ENCODE data around the gene EME2.

The EME2 gene

GRCh38 chr16:1818873-1819525 lies 46.4 kb downstream of the EME2 start:
- H3K27ac ChIP-seq (ENCODE audit: low read length), result no peak overlapping the region
- no peak overlapping the region for H3K4me2 ChIP-seq (ENCODE audit: low read length)
- no peak overlapping the region for H3K4me3 ChIP-seq (ENCODE audit: low read length)
- H3K36me3 ChIP-seq (replicated peaks; ENCODE audit: low read depth, low read length), result no peaks in the 10 kb centered on the region
- no peak overlapping the region for H3K9ac ChIP-seq (ENCODE audit: low read length)
- TF ChIP-seq EZH2phosphoT487 (IDR thresholded peaks at IDR 0.05; ENCODE audit: low read depth) (no peak), CTCF (IDR thresholded peaks at IDR 0.05; ENCODE audit: low read depth, low read length) (no peak)
- no peaks in the 10 kb centered on the region for H3K79me2 ChIP-seq (ENCODE audit: low read length)
- H3K9me3 ChIP-seq (ENCODE audit: insufficient read depth, low read length), result no peaks in the 10 kb centered on the region
- no peak overlapping the region for H2AFZ ChIP-seq (ENCODE audit: low read depth, low read length)
- H3K27me3 ChIP-seq (ENCODE audit: low read depth, low read length), result no peaks in the 10 kb centered on the region
- H4K20me1 ChIP-seq (ENCODE audit: insufficient read depth, low read length), result no peaks in the 10 kb centered on the region
- no peaks in the 10 kb centered on the region for H3K4me1 ChIP-seq (ENCODE audit: low read length)

GRCh38 chr16:1819611-1820010 lies 47.0 kb downstream of the EME2 start:
- Histone ChIP-seq H3K9me3 (ENCODE audit: insufficient read depth, low read length) (no peaks in the 10 kb centered on the region), H3K4me1 (ENCODE audit: low read length) (peaks cover 5% of the 10 kb centered on the region; the same call in 1 of the 2 replicates), H2AFZ (ENCODE audit: low read depth, low read length) (no peak overlapping the region), H3K9ac (ENCODE audit: low read length) (no peak overlapping the region), H3K4me3 (ENCODE audit: low read length) (no peak overlapping the region), H3K27ac (ENCODE audit: low read length) (no peak overlapping the region), H3K4me2 (ENCODE audit: low read length) (no peak overlapping the region), H3K36me3 (replicated peaks; ENCODE audit: low read depth, low read length) (no peaks in the 10 kb centered on the region), H3K79me2 (ENCODE audit: low read length) (no peaks in the 10 kb centered on the region), H3K27me3 (ENCODE audit: low read depth, low read length) (no peaks in the 10 kb centered on the region), H4K20me1 (ENCODE audit: insufficient read depth, low read length) (no peaks in the 10 kb centered on the region)
- TF ChIP-seq EZH2phosphoT487 (IDR thresholded peaks at IDR 0.05; ENCODE audit: low read depth), result no peak
- TF ChIP-seq CTCF (IDR thresholded peaks at IDR 0.05; ENCODE audit: low read depth, low read length), result no peak

GRCh38 chr16:1820096-1820945 lies 47.7 kb downstream of the EME2 start:
- Histone ChIP-seq H3K4me1 (ENCODE audit: low read length) (peaks cover 6% of the 10 kb centered on the region; the same call in 1 of the 2 replicates), H4K20me1 (ENCODE audit: insufficient read depth, low read length) (no peaks in the 10 kb centered on the region), H3K4me2 (ENCODE audit: low read length) (no peak overlapping the region), H3K4me3 (ENCODE audit: low read length) (no peak overlapping the region), H3K36me3 (replicated peaks; ENCODE audit: low read depth, low read length) (no peaks in the 10 kb centered on the region), H3K27ac (ENCODE audit: low read length) (no peak overlapping the region), H3K9ac (ENCODE audit: low read length) (no peak overlapping the region), H3K27me3 (ENCODE audit: low read depth, low read length) (no peaks in the 10 kb centered on the region), H2AFZ (ENCODE audit: low read depth, low read length) (no peak overlapping the region), H3K79me2 (ENCODE audit: low read length) (peaks cover 2% of the 10 kb centered on the region; the same call in 1 of the 2 replicates), H3K9me3 (ENCODE audit: insufficient read depth, low read length) (no peaks in the 10 kb centered on the region)
- no peak for TF ChIP-seq EZH2phosphoT487 (IDR thresholded peaks at IDR 0.05; ENCODE audit: low read depth)
- TF ChIP-seq CTCF (IDR thresholded peaks at IDR 0.05; ENCODE audit: low read depth, low read length), result no peak

GRCh38 chr16:1820946-1821290 lies 48.3 kb downstream of the EME2 start:
- no peak overlapping the region for H2AFZ ChIP-seq (ENCODE audit: low read depth, low read length)

More at GRCh38 chr16:1820946-1821290, 48.3 kb downstream of the EME2 start:
- Histone ChIP-seq H3K9me3 (ENCODE audit: insufficient read depth, low read length) (no peaks in the 10 kb centered on the region), H3K4me2 (ENCODE audit: low read length) (no peak overlapping the region), H3K9ac (ENCODE audit: low read length) (no peak overlapping the region), H4K20me1 (ENCODE audit: insufficient read depth, low read length) (no peaks in the 10 kb centered on the region), H3K4me3 (ENCODE audit: low read length) (no peak overlapping the region), H3K27ac (ENCODE audit: low read length) (no peak overlapping the region), H3K79me2 (ENCODE audit: low read length) (peaks cover 8% of the 10 kb centered on the region; the same call in 1 of the 2 replicates), H3K27me3 (ENCODE audit: low read depth, low read length) (no peaks in the 10 kb centered on the region), H3K36me3 (replicated peaks; ENCODE audit: low read depth, low read length) (no peaks in the 10 kb centered on the region), H3K4me1 (ENCODE audit: low read length) (peaks cover 12% of the 10 kb centered on the region; the same call in 1 of the 2 replicates)
- no peak for TF ChIP-seq EZH2phosphoT487 (IDR thresholded peaks at IDR 0.05; ENCODE audit: low read depth)
- TF ChIP-seq CTCF (IDR thresholded peaks at IDR 0.05; ENCODE audit: low read depth, low read length), result no peak
